Uterus (tissue), 4 donors: Measurements from ENCODE around the gene TRA2B. TPM values are rescaled to one million over a fixed set of nuclear protein-coding genes. Genes with fewer than 3 reads are reported as not detected.
"Not testable (repeated sequence)": the region's sequence is repeated elsewhere in the genome, so short reads cannot be mapped to it uniquely, and the experiment has no call there.

Experiments
- DNase-seq, 2 donors: peaks; one replicate each; pipeline ENCODE4 v3.0.0-alpha.2; 2019 to 2020
- H3K27ac ChIP-seq, 2 donors: fragments of 200-600 bp; sonication (generic); 1 replicate in 1 of 2; 2 replicates in 1 of 2; pipeline ENCODE4 v1.5.1; 2016 to 2018
- H3K27me3 ChIP-seq, 2 donors: fragments of 200-600 bp; sonication (generic); one replicate each; pipeline ENCODE4 v1.5.1; 2018 to 2019; ENCODE audit warnings: control low read depth in 1 of 2
- H3K36me3 ChIP-seq, 2 donors: fragments of 200-600 bp; sonication (generic); one replicate each; pipeline ENCODE4 v1.5.1; 2019; ENCODE audit warnings: control low read depth in 1 of 2
- H3K4me1 ChIP-seq, 2 donors: fragments of 200-600 bp; sonication (generic); one replicate each; pipeline ENCODE4 v1.5.1; 2018 to 2019; ENCODE audit warnings: control low read depth in 1 of 2
- H3K4me3 ChIP-seq, 2 donors: fragments of 200-600 bp; sonication (generic); 1 replicate in 1 of 2; 2 replicates in 1 of 2; pipeline ENCODE4 v1.5.1; 2018 to 2019; ENCODE audit warnings: mild to moderate bottlenecking in 1 of 2
- H3K9me3 ChIP-seq, 2 donors: fragments of 200-600 bp; sonication (generic); one replicate each; pipeline ENCODE4 v1.5.1; 2019; ENCODE audit warnings: control low read depth in 1 of 2
- POLR2A ChIP-seq, 2 donors: fragments of 450-650 bp; IDR thresholded peaks; one replicate each; pipeline ENCODE4 v1.6.1; 2016; ENCODE audit warnings: antibody characterized with exemption in 2 of 2, mild to moderate bottlenecking in 1 of 2, moderate library complexity in 1 of 2
- intact Hi-C: fragments of 100-400 bp; cut with DNase I; formaldehyde crosslinking; loops from one replicate; pipeline ENCODE4 v1.15.1; 2023; ENCODE audit warnings: low total_unique reads
- total RNA-seq, 4 donors: library from RNA; depleted of rRNA in 3 of 4; stranded (reverse); fragments of >200 nt in 3 of 4; gene quantifications; one replicate each; pipeline versions ENCODE4 v1.1.0 to v1.2.4, GENCODE V29; 2014 to 2023
- TF ChIP-seq, protein P1 (sequence below), 4 experiments: fragments of 200-600 bp in 2 of 4; fragments of 450-650 bp in 2 of 4; sonication (generic) in 2 of 4; IDR thresholded peaks; one replicate each; pipeline ENCODE4 v1.5.1; 2016 to 2019; ENCODE audit warnings: antibody characterized with exemption in 4 of 4, mild to moderate bottlenecking in 2 of 4, moderate library complexity in 1 of 4
- donor health status: DM: yes; HTN: yes; CAD: no.

TRA2B gene
- total RNA-seq, 4 donors from 2014 or later, result 33.8 to 425 (median 173) TPM

DNA sequence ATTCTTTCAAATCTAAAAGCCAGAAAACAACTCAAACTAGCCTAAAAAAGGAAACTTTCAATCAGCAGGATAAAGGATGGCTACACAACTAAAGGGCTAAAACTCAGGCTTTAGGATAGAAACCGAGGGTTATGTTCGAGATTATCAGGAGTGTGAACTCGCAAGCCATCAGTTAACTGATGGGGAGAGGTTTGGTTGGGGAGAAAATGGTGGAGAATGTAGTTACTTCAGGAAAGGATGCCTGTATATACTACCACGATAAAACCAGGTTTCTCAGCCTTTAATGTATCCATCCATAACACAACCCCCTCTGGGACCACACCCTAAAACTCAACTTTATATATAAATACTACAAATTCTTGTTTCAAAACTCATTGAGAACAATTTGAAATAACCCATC lies 22.2 kb downstream of the TRA2B start:
- Histone ChIP-seq H3K27ac (no peak overlapping the region), H3K4me3 (no peak overlapping the region), H3K27me3 (no peaks in the 10 kb centered on the region), H3K9me3 (no peaks in the 10 kb centered on the region), H3K36me3 (no peaks in the 10 kb centered on the region), H3K4me1 (no peaks in the 10 kb centered on the region)
- DNase-seq, result no peak
- TF ChIP-seq, protein P1, sequence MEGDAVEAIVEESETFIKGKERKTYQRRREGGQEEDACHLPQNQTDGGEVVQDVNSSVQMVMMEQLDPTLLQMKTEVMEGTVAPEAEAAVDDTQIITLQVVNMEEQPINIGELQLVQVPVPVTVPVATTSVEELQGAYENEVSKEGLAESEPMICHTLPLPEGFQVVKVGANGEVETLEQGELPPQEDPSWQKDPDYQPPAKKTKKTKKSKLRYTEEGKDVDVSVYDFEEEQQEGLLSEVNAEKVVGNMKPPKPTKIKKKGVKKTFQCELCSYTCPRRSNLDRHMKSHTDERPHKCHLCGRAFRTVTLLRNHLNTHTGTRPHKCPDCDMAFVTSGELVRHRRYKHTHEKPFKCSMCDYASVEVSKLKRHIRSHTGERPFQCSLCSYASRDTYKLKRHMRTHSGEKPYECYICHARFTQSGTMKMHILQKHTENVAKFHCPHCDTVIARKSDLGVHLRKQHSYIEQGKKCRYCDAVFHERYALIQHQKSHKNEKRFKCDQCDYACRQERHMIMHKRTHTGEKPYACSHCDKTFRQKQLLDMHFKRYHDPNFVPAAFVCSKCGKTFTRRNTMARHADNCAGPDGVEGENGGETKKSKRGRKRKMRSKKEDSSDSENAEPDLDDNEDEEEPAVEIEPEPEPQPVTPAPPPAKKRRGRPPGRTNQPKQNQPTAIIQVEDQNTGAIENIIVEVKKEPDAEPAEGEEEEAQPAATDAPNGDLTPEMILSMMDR (IDR thresholded peaks at IDR 0.05), result no peak
- no peak for TF ChIP-seq POLR2A (IDR thresholded peaks at IDR 0.05)
- intact Hi-C loops, result no loop called here

DNA sequence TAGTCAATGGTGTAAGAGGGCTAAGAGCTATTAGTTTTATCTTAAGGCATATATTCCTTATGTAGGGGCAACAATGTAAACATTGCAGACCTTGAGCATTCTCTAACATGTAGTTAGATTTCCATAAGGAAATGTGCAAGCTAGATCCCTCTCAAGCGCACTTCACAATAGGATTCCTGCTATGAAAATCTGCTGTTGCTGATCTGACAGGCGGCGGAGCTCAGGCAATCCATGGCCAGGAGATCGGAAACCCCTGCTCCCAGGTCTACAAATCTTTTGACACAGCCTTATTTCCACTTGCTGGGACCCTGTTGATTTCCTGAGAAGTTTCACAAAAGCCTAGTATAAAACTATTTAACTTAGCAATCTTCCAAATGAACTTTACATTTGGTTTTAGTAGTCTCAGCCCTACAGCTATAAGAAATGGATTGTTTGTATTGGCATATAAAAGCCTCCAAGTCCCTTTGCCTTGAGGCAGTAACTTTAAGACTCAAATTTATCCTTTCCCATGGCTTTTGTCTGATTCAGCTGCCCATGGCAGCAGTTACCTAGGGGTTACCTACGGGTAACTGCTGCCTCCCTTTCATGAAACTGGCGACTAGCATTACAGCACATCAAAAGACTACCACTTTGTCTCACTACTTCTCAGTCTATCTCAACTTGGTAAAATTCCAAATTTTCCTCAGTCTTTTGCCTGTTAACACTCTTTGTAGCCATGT lies 22.7 kb downstream of the TRA2B start:
- no peak for DNase-seq
- no peak overlapping the region for H3K27ac ChIP-seq
- H3K4me3 ChIP-seq, result no peak overlapping the region
- no peaks in the 10 kb centered on the region for H3K27me3 ChIP-seq
- no peaks in the 10 kb centered on the region for H3K4me1 ChIP-seq
- no peaks in the 10 kb centered on the region for H3K36me3 ChIP-seq
- H3K9me3 ChIP-seq, result no peaks in the 10 kb centered on the region
- intact Hi-C loops, result no loop called here
- TF ChIP-seq POLR2A (IDR thresholded peaks at IDR 0.05), result no peak
- TF ChIP-seq, protein P1 (IDR thresholded peaks at IDR 0.05), result no peak

DNA sequence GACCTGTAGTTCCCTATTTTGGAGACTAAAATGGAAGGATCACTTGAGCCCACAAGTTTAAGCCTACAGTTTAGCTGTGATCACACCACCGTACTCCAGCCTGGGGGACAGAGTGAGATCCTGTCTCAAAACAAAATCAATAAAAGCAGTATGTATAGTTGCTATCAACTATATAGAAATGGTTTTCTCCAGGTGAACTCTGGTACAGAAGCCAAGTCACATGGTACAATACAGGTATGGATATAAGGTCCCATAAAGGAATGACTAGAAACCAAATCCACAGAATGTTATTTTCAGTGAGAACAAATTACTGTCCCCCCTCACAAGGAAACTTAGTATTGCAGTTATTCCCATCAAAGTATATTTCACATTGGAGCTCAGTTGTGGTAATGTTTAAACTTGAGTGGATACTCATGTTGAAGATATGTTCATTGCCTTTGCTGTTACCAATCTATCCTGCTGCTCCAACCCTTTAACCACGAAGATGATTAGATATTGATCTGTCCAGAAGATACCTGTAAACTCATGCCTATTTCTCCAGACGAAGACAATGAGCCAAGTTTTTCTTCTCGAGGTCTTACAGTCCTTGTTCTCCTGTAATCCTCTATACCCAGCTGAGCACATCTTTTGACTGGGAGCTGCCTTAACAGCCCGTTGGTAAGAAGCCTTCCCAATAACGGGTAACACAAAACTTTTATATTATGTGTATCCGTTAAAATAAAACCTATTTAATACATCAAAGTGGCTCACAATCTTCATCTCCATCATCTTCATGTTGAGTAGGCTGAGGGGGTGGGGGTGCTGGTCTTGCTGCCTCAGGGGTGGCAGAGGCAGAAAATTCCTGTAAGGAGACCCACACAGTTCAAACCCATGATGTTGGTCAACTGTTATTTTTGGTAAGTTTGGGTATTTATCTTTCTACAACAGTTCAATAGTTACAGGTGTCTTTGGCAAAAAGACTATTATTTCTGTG lies 24.6 kb downstream of the TRA2B start:
- H3K4me1 ChIP-seq, result no peaks in the 10 kb centered on the region
- TF ChIP-seq POLR2A (IDR thresholded peaks at IDR 0.05), result no peak
- TF ChIP-seq, protein P1 (IDR thresholded peaks at IDR 0.05), result no peak
- DNase-seq, result no peak
- no peak overlapping the region for H3K4me3 ChIP-seq
- no peaks in the 10 kb centered on the region for H3K27me3 ChIP-seq
- no peaks in the 10 kb centered on the region for H3K9me3 ChIP-seq
- H3K36me3 ChIP-seq, result no peaks in the 10 kb centered on the region
- intact Hi-C loops, result no loop called here
- no peak overlapping the region for H3K27ac ChIP-seq

DNA sequence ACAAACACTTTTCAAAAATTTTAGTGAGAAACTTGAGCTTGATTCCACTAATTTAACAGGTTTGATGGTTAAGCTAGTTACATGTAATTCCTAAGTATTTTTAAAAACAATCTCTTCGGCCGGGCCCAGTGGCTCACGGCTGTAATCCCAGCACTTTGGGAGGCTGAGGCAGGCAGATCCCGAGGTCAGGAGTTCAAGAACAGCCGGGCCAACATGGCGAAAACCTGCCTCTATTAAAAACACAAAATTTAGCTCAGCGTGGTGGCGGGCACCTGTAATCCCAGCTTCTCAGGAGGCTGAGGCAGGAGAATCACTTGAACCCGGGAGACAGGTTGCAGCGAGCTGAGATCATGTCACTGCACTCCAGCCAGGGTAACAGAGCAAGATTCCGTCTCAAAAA lies 25.3 kb downstream of the TRA2B start:
- Histone ChIP-seq H3K36me3 (no peaks in the 10 kb centered on the region), H3K9me3 (no peaks in the 10 kb centered on the region), H3K27me3 (no peaks in the 10 kb centered on the region), H3K4me1 (no peaks in the 10 kb centered on the region), H3K4me3 (no peak overlapping the region), H3K27ac (no peak overlapping the region)
- DNase-seq, result no peak
- intact Hi-C loops, result no loop called here
- TF ChIP-seq, protein P1 (IDR thresholded peaks at IDR 0.05), result no peak
- no peak for TF ChIP-seq POLR2A (IDR thresholded peaks at IDR 0.05)

DNA sequence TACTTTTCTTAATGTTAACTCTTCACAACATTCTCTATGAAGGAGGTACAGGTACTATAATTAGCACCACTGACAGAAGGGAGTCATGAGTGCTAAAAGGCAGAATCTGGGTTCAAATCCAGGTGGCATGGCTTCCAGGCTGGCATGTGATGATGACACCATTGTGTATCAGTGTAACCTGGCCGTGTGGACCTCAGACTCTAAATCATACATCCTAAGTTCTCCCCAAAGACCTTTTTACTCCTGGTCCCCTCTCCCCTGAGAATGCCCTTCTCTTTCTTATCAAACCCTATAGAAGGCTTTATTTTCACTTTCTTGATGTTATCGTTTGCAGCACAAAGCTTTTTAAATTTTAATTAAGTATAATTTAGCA lies 26.8 kb downstream of the TRA2B start:
- H3K36me3 ChIP-seq, H3K27me3 ChIP-seq, DNase-seq, H3K9me3 ChIP-seq, H3K4me3 ChIP-seq, H3K4me1 ChIP-seq, intact Hi-C loops, H3K27ac ChIP-seq: not testable (repeated sequence)

DNA sequence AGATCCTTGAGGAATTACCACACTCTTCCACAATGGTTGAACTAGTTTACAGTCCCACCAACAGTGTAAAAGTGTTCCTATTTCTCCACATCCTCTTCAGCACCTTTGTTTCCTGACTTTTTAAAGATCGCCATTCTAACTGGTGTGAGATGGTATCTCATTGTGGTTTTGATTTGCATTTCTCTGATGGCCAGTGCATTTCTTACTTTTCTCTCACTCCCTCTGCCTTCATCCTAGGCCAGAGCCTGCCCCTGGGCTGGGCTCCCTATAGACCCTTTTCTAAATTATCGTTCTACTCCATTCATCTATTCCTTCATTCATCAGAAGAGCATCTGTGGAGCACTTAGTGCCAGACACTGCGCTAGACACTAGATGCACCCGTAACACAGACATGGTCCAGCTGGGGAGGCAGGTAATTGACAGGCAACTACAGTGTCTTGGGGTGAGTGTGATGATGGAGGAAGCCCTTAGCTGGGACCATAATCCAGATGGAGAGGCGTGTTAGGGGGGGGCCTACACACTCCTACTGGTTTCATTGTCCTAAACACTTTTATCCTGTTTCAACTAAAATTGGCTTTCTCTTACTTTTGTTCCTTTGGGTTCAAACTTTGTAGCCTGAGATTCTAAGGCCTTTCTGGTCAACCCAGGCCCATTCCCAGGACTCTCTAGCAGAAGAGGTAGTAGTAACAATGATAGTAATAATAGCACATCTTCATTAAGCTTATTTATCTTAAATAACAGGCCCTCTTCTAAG lies 27.3 kb downstream of the TRA2B start:
- H3K4me1 ChIP-seq, H3K9me3 ChIP-seq: not testable (repeated sequence)

DNA sequence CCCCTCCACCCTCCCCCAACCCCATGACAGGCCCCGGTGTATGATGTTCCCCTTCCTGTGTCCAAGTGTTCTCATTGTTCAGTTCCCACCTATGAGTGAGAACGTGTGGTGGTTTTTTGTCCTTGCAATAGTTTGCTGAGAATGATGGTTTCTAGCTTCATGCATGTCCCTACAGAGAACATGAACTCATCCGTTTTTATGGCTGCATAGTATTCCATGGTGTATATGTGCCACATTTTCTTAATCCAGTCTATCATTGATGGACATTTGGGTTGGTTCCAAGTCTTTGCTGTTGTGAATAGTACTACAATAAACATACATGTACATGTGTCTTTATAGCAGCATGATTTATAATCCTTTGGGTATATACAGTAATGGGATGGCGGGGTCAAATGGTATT lies 27.9 kb downstream of the TRA2B start:
- H3K36me3 ChIP-seq, H3K27ac ChIP-seq, H3K27me3 ChIP-seq, H3K4me1 ChIP-seq, DNase-seq, intact Hi-C loops, H3K9me3 ChIP-seq, H3K4me3 ChIP-seq: not testable (repeated sequence)

More for the DNA sequence above, 27.3 kb downstream of the TRA2B start:
- H3K27me3 ChIP-seq, H3K4me3 ChIP-seq, DNase-seq, H3K27ac ChIP-seq, H3K36me3 ChIP-seq, intact Hi-C loops: not testable (repeated sequence)
